Measurements from ENCODE around the gene SMC6. TPM values are rescaled to one million over a fixed set of nuclear protein-coding genes. Genes with fewer than 3 reads are reported as not detected.

The SMC6 gene
- total RNA-seq, 4 donors from 2014 or later = 31.0 to 53.6 (median 39.1) TPM

DNA sequence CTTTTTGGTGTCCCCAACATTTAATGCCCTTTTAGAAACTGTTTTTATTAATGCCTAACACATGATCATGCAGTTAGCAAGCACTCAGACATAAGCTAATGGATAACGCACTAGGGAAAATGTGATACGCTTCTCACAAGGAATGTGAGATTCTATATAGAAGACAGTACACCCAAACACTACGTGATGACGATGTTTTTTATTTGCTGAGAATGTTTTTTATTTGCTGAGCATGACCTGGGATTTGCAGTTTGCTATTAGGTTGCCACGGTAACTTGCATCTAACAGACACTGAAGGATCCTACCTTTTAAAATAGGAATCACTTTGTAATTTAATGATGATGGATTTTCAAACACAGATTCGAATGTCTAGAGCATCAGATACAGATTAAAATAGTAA lies 4.9 kb downstream of the SMC6 start:
- Histone ChIP-seq H3K27me3 (no peaks in the 10 kb centered on the region), H3K27ac (no peak overlapping the region), H3K9me3 (no peaks in the 10 kb centered on the region), H3K36me3 (peaks cover 0 to 7% (median 0%) of the 10 kb centered on the region in 3 donors), H3K4me3 (no peak overlapping the region), H3K4me1 (peaks cover 0 to 10% (median 0%) of the 10 kb centered on the region in 4 donors)
- TF ChIP-seq, protein P1, sequence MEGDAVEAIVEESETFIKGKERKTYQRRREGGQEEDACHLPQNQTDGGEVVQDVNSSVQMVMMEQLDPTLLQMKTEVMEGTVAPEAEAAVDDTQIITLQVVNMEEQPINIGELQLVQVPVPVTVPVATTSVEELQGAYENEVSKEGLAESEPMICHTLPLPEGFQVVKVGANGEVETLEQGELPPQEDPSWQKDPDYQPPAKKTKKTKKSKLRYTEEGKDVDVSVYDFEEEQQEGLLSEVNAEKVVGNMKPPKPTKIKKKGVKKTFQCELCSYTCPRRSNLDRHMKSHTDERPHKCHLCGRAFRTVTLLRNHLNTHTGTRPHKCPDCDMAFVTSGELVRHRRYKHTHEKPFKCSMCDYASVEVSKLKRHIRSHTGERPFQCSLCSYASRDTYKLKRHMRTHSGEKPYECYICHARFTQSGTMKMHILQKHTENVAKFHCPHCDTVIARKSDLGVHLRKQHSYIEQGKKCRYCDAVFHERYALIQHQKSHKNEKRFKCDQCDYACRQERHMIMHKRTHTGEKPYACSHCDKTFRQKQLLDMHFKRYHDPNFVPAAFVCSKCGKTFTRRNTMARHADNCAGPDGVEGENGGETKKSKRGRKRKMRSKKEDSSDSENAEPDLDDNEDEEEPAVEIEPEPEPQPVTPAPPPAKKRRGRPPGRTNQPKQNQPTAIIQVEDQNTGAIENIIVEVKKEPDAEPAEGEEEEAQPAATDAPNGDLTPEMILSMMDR (IDR thresholded peaks at IDR 0.05) = no peak
- TF ChIP-seq POLR2A (IDR thresholded peaks at IDR 0.05) = no peak
- no peak for DNase-seq

DNA sequence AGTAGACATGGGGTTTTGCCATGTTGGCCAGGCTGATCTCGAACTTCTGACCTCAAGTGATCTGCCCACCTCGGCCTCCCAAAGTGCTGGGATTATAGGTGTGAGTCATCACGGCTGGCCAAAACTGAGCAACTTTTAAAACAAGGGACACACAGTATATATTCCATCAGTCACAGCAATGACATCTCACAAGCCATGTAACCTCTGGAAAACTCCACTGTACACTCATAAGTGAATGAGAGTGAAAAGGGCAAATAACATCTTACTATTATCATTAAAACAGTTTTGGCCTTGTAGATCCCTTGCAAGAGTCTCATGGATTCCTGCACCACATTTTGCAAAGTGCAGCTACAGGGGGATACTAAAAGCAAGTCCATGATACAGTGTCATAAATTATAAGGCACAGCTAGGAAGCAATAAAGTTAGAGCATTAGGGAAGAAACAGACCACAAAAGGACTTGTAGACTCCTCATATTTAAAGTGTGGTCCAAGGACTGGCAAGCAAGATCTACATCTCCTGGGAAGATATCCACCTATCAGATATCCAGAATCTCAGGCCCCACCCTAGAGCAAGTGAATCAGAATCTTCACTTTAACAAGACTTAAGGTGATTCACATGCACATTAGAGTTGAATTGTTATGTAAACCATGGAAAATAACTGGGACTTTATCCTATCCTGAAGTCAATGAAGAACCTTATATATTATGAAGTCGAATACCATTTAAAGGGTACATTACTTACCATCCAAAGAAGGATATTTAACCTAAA lies 5.7 kb downstream of the SMC6 start:
- TF ChIP-seq, protein P1 (IDR thresholded peaks at IDR 0.05) = no peak
- no peak for TF ChIP-seq POLR2A (IDR thresholded peaks at IDR 0.05)
- H3K9me3 ChIP-seq = no peaks in the 10 kb centered on the region

DNA sequence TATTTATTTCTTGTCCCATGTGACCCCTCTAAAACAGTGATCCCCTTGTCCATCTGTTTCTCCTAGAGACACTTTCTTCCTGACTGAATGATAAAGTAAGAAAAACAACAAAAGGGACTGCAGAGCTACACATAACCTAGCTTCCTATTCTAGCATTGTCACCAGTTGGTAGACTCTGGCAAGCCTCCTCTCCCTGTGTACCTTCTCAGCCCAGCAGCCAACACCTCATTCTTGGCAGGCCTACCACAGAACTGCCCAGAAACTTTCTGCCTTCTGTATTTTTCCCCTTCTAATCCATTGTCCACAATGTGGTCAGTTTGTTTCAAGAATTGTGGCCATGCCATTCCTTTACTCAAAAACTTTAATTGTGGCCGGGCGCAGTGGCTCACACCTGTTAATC lies 13.4 kb downstream of the SMC6 start:
- Histone ChIP-seq H3K27me3 (no peaks in the 10 kb centered on the region), H3K4me3 (no peak overlapping the region), H3K27ac (no peak overlapping the region), H3K9me3 (no peaks in the 10 kb centered on the region), H3K36me3 (peaks cover 0 to 39% (median 0%) of the 10 kb centered on the region in 3 donors), H3K4me1 (no peaks in the 10 kb centered on the region)
- no peak for DNase-seq
- no peak for TF ChIP-seq POLR2A (IDR thresholded peaks at IDR 0.05)
- TF ChIP-seq, protein P1 (IDR thresholded peaks at IDR 0.05) = no peak

More for the DNA sequence above, 5.7 kb downstream of the SMC6 start:
- DNase-seq = no peak
- peaks cover 0 to 7% (median 0%) of the 10 kb centered on the region in 3 donors for H3K36me3 ChIP-seq
- no peak overlapping the region for H3K27ac ChIP-seq
- H3K4me3 ChIP-seq = no peak overlapping the region
- no peaks in the 10 kb centered on the region for H3K27me3 ChIP-seq
- H3K4me1 ChIP-seq = peaks cover 0 to 9% (median 0%) of the 10 kb centered on the region in 4 donors

DNA sequence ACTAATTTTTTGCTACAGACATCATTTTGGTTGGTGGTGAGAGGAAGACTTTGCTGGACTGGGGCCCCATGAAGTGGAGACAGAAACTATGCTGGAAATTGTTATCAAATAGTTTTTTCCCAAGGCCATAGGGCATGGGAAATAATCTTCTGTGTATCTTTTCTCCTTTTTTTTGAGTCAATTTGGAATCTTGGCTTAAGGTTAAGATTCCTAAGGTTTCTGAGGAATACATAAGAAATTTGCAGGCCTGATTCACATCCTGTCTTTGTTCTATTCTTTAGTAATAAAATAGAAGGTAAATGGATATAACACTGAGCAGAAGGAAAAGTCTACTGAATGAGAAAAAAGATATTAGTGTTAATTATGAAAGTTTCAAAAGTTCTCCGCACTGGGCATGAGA lies 16.6 kb downstream of the SMC6 start:
- Histone ChIP-seq H3K27me3 (no peaks in the 10 kb centered on the region), H3K4me1 (no peaks in the 10 kb centered on the region), H3K4me3 (no peak overlapping the region), H3K36me3 (peaks cover 0 to 54% (median 0%) of the 10 kb centered on the region in 3 donors), H3K27ac (no peak overlapping the region), H3K9me3 (no peaks in the 10 kb centered on the region)
- TF ChIP-seq, protein P1 (IDR thresholded peaks at IDR 0.05) = no peak
- TF ChIP-seq POLR2A (IDR thresholded peaks at IDR 0.05) = no peak
- no peak for DNase-seq

DNA sequence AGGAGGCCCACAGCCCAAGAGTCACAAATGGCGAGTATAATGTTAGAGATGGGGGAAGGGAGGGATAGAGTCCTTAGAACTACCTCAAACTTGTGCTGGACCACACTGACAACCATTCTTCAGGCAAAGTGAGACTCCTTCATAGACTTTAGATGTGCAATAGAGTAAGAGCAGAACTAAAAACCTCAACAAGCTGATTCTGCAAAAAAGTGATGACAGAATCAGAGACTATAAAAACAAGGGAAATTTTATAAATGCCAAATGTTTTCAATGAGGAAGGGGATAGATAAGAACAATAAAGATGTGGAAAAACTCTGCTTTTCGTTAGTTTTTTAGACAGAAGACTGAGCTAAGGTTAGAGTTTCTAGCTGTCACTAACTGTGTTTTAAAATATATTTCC lies 17.7 kb downstream of the SMC6 start:
- TF ChIP-seq POLR2A (IDR thresholded peaks at IDR 0.05) = no peak
- TF ChIP-seq, protein P1 (IDR thresholded peaks at IDR 0.05) = no peak
- no peaks in the 10 kb centered on the region for H3K27me3 ChIP-seq
- H3K4me1 ChIP-seq = no peaks in the 10 kb centered on the region
- no peak overlapping the region for H3K27ac ChIP-seq
- peaks cover 0 to 62% (median 0%) of the 10 kb centered on the region in 3 donors for H3K36me3 ChIP-seq
- no peaks in the 10 kb centered on the region for H3K9me3 ChIP-seq
- DNase-seq = no peak
- no peak overlapping the region for H3K4me3 ChIP-seq

All from Peyer's patch (tissue), 4 donors.